IMR-90 (cell line): ENCODE data around the gene NBEA. TPM values are rescaled to one million over a fixed set of nuclear protein-coding genes. Genes with fewer than 3 reads are reported as not detected.
A peak's percentile ranks its signal among the peaks of the same experiment; 100 is the strongest.

ENCODE experiments used
- ATAC-seq: fragments of 200-7000 bp; cut with Tn5 transposase; 2 replicates; pipeline ENCODE4 v1.9.1; 2020; ENCODE audit warnings: low read depth, mild to moderate bottlenecking, moderate library complexity
- BruUV-seq: library from RNA; stranded (reverse); fragments of 400-500 nt; replicated peaks from 2 replicates; lab custom pipeline; 2021; lab: Mats Ljungman, UMichigan
- CTCF ChIA-PET: fragments of 300-600 bp; formaldehyde crosslinking; extraction: SDS; loops from one replicate; lab custom pipeline; 2021; ENCODE audit warnings: antibody characterized with exemption; lab: Yijun Ruan, JAX
- POLR2A ChIA-PET: fragments of 300-600 bp; sonication (Branson Sonifier 250); formaldehyde crosslinking; loops from one replicate; lab custom pipeline; 2022; ENCODE audit warnings: antibody characterized with exemption; ENCODE audit not compliant: unreplicated experiment; lab: Charles Lee
- DNase-seq: peaks from one replicate; pipeline ENCODE4 v3.0.0; 2013
- H2AFZ ChIP-seq: replicated peaks from 2 replicates; pipeline ENCODE3; 2013; ENCODE audit warnings: low read length, mild to moderate bottlenecking; ENCODE audit not compliant: poor library complexity
- H2AK5ac ChIP-seq: 2 replicates; pipeline ENCODE4 v1.6.1; 2013; ENCODE audit warnings: low read depth, low read length, inconsistent platforms
- H2AK9ac ChIP-seq: replicated peaks from 2 replicates; pipeline ENCODE3; 2013; ENCODE audit warnings: mild to moderate bottlenecking, low read depth, low read length, moderate library complexity; ENCODE audit not compliant: poor library complexity
- H2BK120ac ChIP-seq: 2 replicates; pipeline ENCODE4 v1.6.1; 2013; ENCODE audit warnings: low read depth, low read length, inconsistent platforms
- H2BK15ac ChIP-seq: 3 replicates; pipeline ENCODE4 v1.6.1; 2013; ENCODE audit warnings: low read depth, low read length, inconsistent platforms
- H2BK20ac ChIP-seq: 2 replicates; pipeline ENCODE4 v1.6.1; 2013; ENCODE audit warnings: low read depth, mild to moderate bottlenecking, inconsistent platforms, low read length, moderate library complexity
- H2BK5ac ChIP-seq: 2 replicates; pipeline ENCODE4 v1.6.1; 2013; ENCODE audit warnings: mild to moderate bottlenecking, low read depth, low read length, inconsistent platforms; ENCODE audit not compliant: poor library complexity, severe bottlenecking
- H3K14ac ChIP-seq: replicated peaks from 2 replicates; pipeline ENCODE4 v1.6.1; 2013; ENCODE audit warnings: low read depth, low read length, inconsistent platforms
- H3K18ac ChIP-seq: 2 replicates; pipeline ENCODE4 v1.6.1; 2013; ENCODE audit warnings: low read depth, low read length, control low read depth
- H3K23ac ChIP-seq: 2 replicates; pipeline ENCODE4 v1.6.1; 2013; ENCODE audit warnings: low read depth, low read length, inconsistent platforms
- H3K27ac ChIP-seq: 2 replicates; pipeline ENCODE4 v1.5.1; 2013; ENCODE audit warnings: mild to moderate bottlenecking, control low read depth, low read length; ENCODE audit not compliant: insufficient read depth
- H3K27me3 ChIP-seq: 2 replicates; pipeline ENCODE4 v1.6.1; 2013; ENCODE audit warnings: low read length; ENCODE audit not compliant: control insufficient read depth, insufficient read depth
- H3K36me3 ChIP-seq: 2 replicates; pipeline ENCODE4 v1.6.1; 2013; ENCODE audit warnings: low read length, mixed read lengths; ENCODE audit not compliant: control insufficient read depth, insufficient read depth
- H3K4ac ChIP-seq: 2 replicates; pipeline ENCODE4 v1.6.1; 2013; ENCODE audit warnings: low read depth, low read length, inconsistent platforms
- H3K4me1 ChIP-seq: 2 replicates; pipeline ENCODE4 v1.6.1; 2013; ENCODE audit warnings: low read length, mixed read lengths; ENCODE audit not compliant: control insufficient read depth, insufficient read depth
- H3K4me2 ChIP-seq: 2 replicates; pipeline ENCODE4 v1.6.1; 2013; ENCODE audit warnings: low read depth, mild to moderate bottlenecking, control low read depth, low read length, moderate library complexity
- H3K4me3 ChIP-seq: 2 replicates; pipeline ENCODE4 v1.5.1; 2013; ENCODE audit warnings: low read depth, mild to moderate bottlenecking, control low read depth, low read length, moderate library complexity; ENCODE audit not compliant: insufficient read depth
- H3K56ac ChIP-seq: 2 replicates; pipeline ENCODE4 v1.6.1; 2013; ENCODE audit warnings: low read length, inconsistent platforms; ENCODE audit not compliant: insufficient read depth; ENCODE audit errors: extremely low read depth
- H3K79me1 ChIP-seq, 2 experiments: 2 replicates each; pipeline ENCODE4 v1.6.1; 2013; ENCODE audit warnings: low read length in 2 of 2, inconsistent platforms in 1 of 2, low read depth in 1 of 2
- H3K9ac ChIP-seq: 2 replicates; pipeline ENCODE4 v1.6.1; 2013; ENCODE audit warnings: low read depth, low read length, control low read depth
- H3K9me1 ChIP-seq: 2 replicates; pipeline ENCODE4 v1.6.1; 2013; ENCODE audit warnings: low read length, inconsistent platforms; ENCODE audit not compliant: insufficient read depth
- H3K9me3 ChIP-seq: 2 replicates; pipeline ENCODE4 v1.6.1; 2013; ENCODE audit warnings: low read length; ENCODE audit not compliant: control insufficient read depth, insufficient read depth
- H4K20me1 ChIP-seq: 2 replicates; pipeline ENCODE4 v1.6.1; 2013; ENCODE audit warnings: low read length, inconsistent platforms; ENCODE audit not compliant: insufficient read depth
- H4K5ac ChIP-seq: 2 replicates; pipeline ENCODE4 v1.6.1; 2013; ENCODE audit warnings: mild to moderate bottlenecking, low read depth, low read length, control low read depth
- H4K8ac ChIP-seq, 2 experiments: 2 replicates each; pipeline ENCODE4 v1.6.1; 2013; ENCODE audit warnings: low read depth in 2 of 2, low read length in 2 of 2, control low read depth in 1 of 2, inconsistent platforms in 1 of 2
- H4K91ac ChIP-seq: 2 replicates; pipeline ENCODE4 v1.6.1; 2013; ENCODE audit warnings: low read depth, low read length, inconsistent platforms; ENCODE audit not compliant: insufficient read depth
- CHD1 ChIP-seq: IDR thresholded peaks from 2 replicates; pipeline ENCODE4 v1.6.1; 2012; ENCODE audit warnings: low read depth, low read length, improper control_type of control experiment
- CTCF ChIP-seq: conservative IDR thresholded peaks from 2 replicates; pipeline ENCODE4 v1.5.1; 2012; ENCODE audit warnings: mild to moderate bottlenecking, low read depth, low read length, improper control_type of control experiment
- MAFK ChIP-seq: IDR thresholded peaks from 2 replicates; pipeline ENCODE4 v1.6.1; 2012; ENCODE audit warnings: low read depth, low read length, improper control_type of control experiment
- MXI1 ChIP-seq: IDR thresholded peaks from 2 replicates; pipeline ENCODE4 v1.6.1; 2012; ENCODE audit warnings: low read depth, mild to moderate bottlenecking, low read length, moderate library complexity, borderline replicate concordance
- NFE2L2 ChIP-seq: fragments of 150-350 bp; IDR thresholded peaks from 2 replicates; pipeline ENCODE4 v1.6.1; 2016; ENCODE audit warnings: low read depth, mild to moderate bottlenecking, low read length
- USF2 ChIP-seq: fragments of 150-350 bp; IDR thresholded peaks from 2 replicates; pipeline ENCODE4 v1.6.1; 2017; ENCODE audit warnings: mild to moderate bottlenecking, antibody characterized with exemption, low read length, low read depth
- WGBS, 2 experiments: methylation state at CpG; one replicate each; pipeline versions ENCODE4 v1.1.5 to v1.1.7; 2013; ENCODE audit warnings: missing lambda C conversion rate in 2 of 2; ENCODE audit not compliant: insufficient read length in 1 of 2; ENCODE audit errors: extremely low coverage in 2 of 2; 5-methylcytosine and 5-hydroxymethylcytosine counted together
- dilution Hi-C: fragments of 300-500 bp; cut with HindIII; formaldehyde crosslinking; loops from one replicate; pipeline ENCODE4 v1.14.3; 2018; ENCODE audit warnings: low sequenced_read_pairs; ENCODE audit not compliant: unreplicated experiment
- in situ Hi-C: fragments of 300-500 bp; cut with MboI; formaldehyde crosslinking; loops from 3 replicates; pipeline ENCODE4 v1.14.3; 2019; ENCODE audit warnings: low sequenced_read_pairs, inconsistent platforms, mixed read lengths
- intact Hi-C: fragments of 100-400 bp; cut with micrococcal nuclease; formaldehyde crosslinking; loops from 2 replicates; pipeline ENCODE4 v1.10.0; 2022
- polyA plus RNA-seq, 3 experiments: library from polyadenylated mRNA; depleted of rRNA; stranded (reverse); fragments of >200 nt; gene quantifications; 2 replicates each; pipeline ENCODE4 v1.2.3, GENCODE V29; 2012; ENCODE audit warnings: low replicate concordance in 1 of 3
- total RNA-seq: library from RNA; depleted of rRNA; stranded (reverse); fragments of >200 nt; gene quantifications from 2 replicates; pipeline ENCODE4 v1.2.3, GENCODE V29; 2012

The NBEA gene
- total and polyA plus RNA-seq, 2 of the 4 experiments (the other 2 are of a cell fraction), result 0.82 to 2.2 TPM

- WGBS, 2 experiments, result 52% methylated on average over 3 of the region's 6 CpGs; no CpG with 5 or more reads in 1 of the 2 experiments
- Histone ChIP-seq H2BK20ac (peak overlapping the region; percentile 51), H2BK5ac (no peak overlapping the region), H3K27me3 (no peaks in the 10 kb centered on the region), H4K8ac (no peak overlapping the region), H3K56ac (no peak overlapping the region), H4K5ac (peak overlapping the region; percentile 39), H2AK5ac (no peak overlapping the region), H2AK9ac (peak overlapping the region; percentile 51), H3K14ac (0 out of 2 replicates have a peak overlapping the region, but pooled peaks have one; percentile 28), H2BK120ac (peak overlapping the region; percentile 63), H4K91ac (peak overlapping the region; percentile 31; the same call in 1 of the 2 replicates), H3K36me3 (no peaks in the 10 kb centered on the region), H4K20me1 (no peaks in the 10 kb centered on the region), H3K9ac (no peak overlapping the region), H3K23ac (no peak overlapping the region), H3K4me3 (no peak overlapping the region), H3K9me1 (0 out of 2 replicates have a peak, but pooled peaks cover 5% of the 10 kb centered on the region), H2AFZ (peak overlapping the region; percentile 70), H3K4ac (peak overlapping the region; percentile 39), H3K4me2 (no peak overlapping the region), H3K18ac (peak overlapping the region; percentile 41; the same call in 1 of the 2 replicates), H3K27ac (no peak overlapping the region), H3K4me1 (peaks cover 16% of the 10 kb centered on the region), H2BK15ac (peak overlapping the region; percentile 14; the same call in 1 of the 3 replicates), H3K9me3 (no peaks in the 10 kb centered on the region), H3K79me1 (no peaks in the 10 kb centered on the region)
- ChIA-PET POLR2A (no interaction called here), CTCF (interaction anchor here (0.6 to 1.1 kb wide), 4 partner anchors 56 to 423 kb away, joined by 3 to 4 read pairs (median 3); no protein-coding TSS in a partner anchor)
- dilution Hi-C loops, result no loop called here
- no peak for ATAC-seq
- BruUV-seq, result no TSS peak
- in situ Hi-C loops, result no loop called here
- intact Hi-C loops, result loop anchor here (1.0 kb wide), 1 partner anchor 34 kb away; no protein-coding TSS in a partner anchor
- no peak for DNase-seq
- TF ChIP-seq MAFK (no peak), CTCF (no peak), MXI1 (no peak), CHD1 (no peak), NFE2L2 (no peak), USF2 (no peak)
Measured at GRCh38 chr13:35714121-35714520, 772.1 kb downstream of the NBEA start.
